Measurements from ENCODE around the gene IL12RB2. TPM values are rescaled to one million over a fixed set of nuclear protein-coding genes. Genes with fewer than 3 reads are reported as not detected.

IL12RB2 gene
- total RNA-seq, 1 experiment from 2014 or later, result not detected

GRCh38 chr1:67347688-67348472, 40.2 kb downstream of the IL12RB2 start:
- no peaks in the 10 kb centered on the region for H3K9me3 Mint-ChIP-seq (ENCODE audit: low read depth, unreplicated experiment)
- H3K36me3 Mint-ChIP-seq (ENCODE audit: insufficient read depth, unreplicated experiment), result peaks cover 4% of the 10 kb centered on the region
- H3K4me1 Mint-ChIP-seq (ENCODE audit: low read depth, unreplicated experiment), result no peaks in the 10 kb centered on the region
- TSS peak; percentile 19 for BruUV-seq (replicated peaks)
- no peak overlapping the region for H3K27ac Mint-ChIP-seq (ENCODE audit: unreplicated experiment)
- no peak overlapping the region for H3K4me3 Mint-ChIP-seq (ENCODE audit: low read depth, unreplicated experiment)
- peak; percentile 19 for DNase-seq
- no peaks in the 10 kb centered on the region for H3K27me3 Mint-ChIP-seq (ENCODE audit: unreplicated experiment)
- intact Hi-C loops (cut with micrococcal nuclease; ENCODE audit: unreplicated experiment), result loop anchor here (1.0 to 10.0 kb wide), 2 partner anchors 113 to 152 kb away; no protein-coding TSS in a partner anchor
- peak; percentile 41 for TF ChIP-seq CTCF (IDR thresholded peaks at IDR 0.05; ENCODE audit: unreplicated experiment)
- CTCF ChIA-PET, result interaction anchor here (0.6 to 2.6 kb wide), 2 partner anchors 10 to 153 kb away, joined by 5 to 8 read pairs; no protein-coding TSS in a partner anchor

- Mint-ChIP-seq H3K4me1 (ENCODE audit: low read depth, unreplicated experiment) (no peaks in the 10 kb centered on the region), H3K27me3 (ENCODE audit: unreplicated experiment) (no peaks in the 10 kb centered on the region), H3K27ac (ENCODE audit: unreplicated experiment) (no peak overlapping the region)
Measured at GRCh38 chr1:67348586-67349252, 41.0 kb downstream of the IL12RB2 start.

GRCh38 chr1:67350783-67351182, 43.1 kb downstream of the IL12RB2 start:
- peaks cover 4% of the 10 kb centered on the region for H3K36me3 Mint-ChIP-seq (ENCODE audit: insufficient read depth, unreplicated experiment)

More at GRCh38 chr1:67348586-67349252, 41.0 kb downstream of the IL12RB2 start:
- TF ChIP-seq CTCF (IDR thresholded peaks at IDR 0.05; ENCODE audit: unreplicated experiment), result no peak
- H3K36me3 Mint-ChIP-seq (ENCODE audit: insufficient read depth, unreplicated experiment), result peaks cover 4% of the 10 kb centered on the region
- DNase-seq, result no peak
- no peak overlapping the region for H3K4me3 Mint-ChIP-seq (ENCODE audit: low read depth, unreplicated experiment)
- no peaks in the 10 kb centered on the region for H3K9me3 Mint-ChIP-seq (ENCODE audit: low read depth, unreplicated experiment)
- CTCF ChIA-PET, result interaction anchor here (0.7 to 2.6 kb wide), 2 partner anchors 152 kb away, joined by 3 to 8 read pairs; no protein-coding TSS in a partner anchor
- no TSS peak for BruUV-seq (replicated peaks)
- intact Hi-C loops (cut with micrococcal nuclease; ENCODE audit: unreplicated experiment), result loop anchor here (10.0 kb wide), 1 partner anchor 114 kb away; no protein-coding TSS in a partner anchor

GRCh38 chr1:67352211-67352610, 44.5 kb downstream of the IL12RB2 start:
- intact Hi-C loops (cut with micrococcal nuclease; ENCODE audit: unreplicated experiment), result no loop called here
- no peak for TF ChIP-seq CTCF (IDR thresholded peaks at IDR 0.05; ENCODE audit: unreplicated experiment)
- BruUV-seq (replicated peaks), result no TSS peak
- Mint-ChIP-seq H3K9me3 (ENCODE audit: low read depth, unreplicated experiment) (no peaks in the 10 kb centered on the region), H3K36me3 (ENCODE audit: insufficient read depth, unreplicated experiment) (no peaks in the 10 kb centered on the region), H3K4me1 (ENCODE audit: low read depth, unreplicated experiment) (no peaks in the 10 kb centered on the region), H3K27ac (ENCODE audit: unreplicated experiment) (no peak overlapping the region), H3K27me3 (ENCODE audit: unreplicated experiment) (no peaks in the 10 kb centered on the region), H3K4me3 (ENCODE audit: low read depth, unreplicated experiment) (no peak overlapping the region)
- DNase-seq, result no peak
- CTCF ChIA-PET, result no interaction called here

More at GRCh38 chr1:67350783-67351182, 43.1 kb downstream of the IL12RB2 start:
- no peaks in the 10 kb centered on the region for H3K27me3 Mint-ChIP-seq (ENCODE audit: unreplicated experiment)
- no peak for TF ChIP-seq CTCF (IDR thresholded peaks at IDR 0.05; ENCODE audit: unreplicated experiment)
- no peak overlapping the region for H3K27ac Mint-ChIP-seq (ENCODE audit: unreplicated experiment)
- intact Hi-C loops (cut with micrococcal nuclease; ENCODE audit: unreplicated experiment), result no loop called here
- BruUV-seq (replicated peaks), result no TSS peak
- no peak overlapping the region for H3K4me3 Mint-ChIP-seq (ENCODE audit: low read depth, unreplicated experiment)
- H3K4me1 Mint-ChIP-seq (ENCODE audit: low read depth, unreplicated experiment), result no peaks in the 10 kb centered on the region
- H3K9me3 Mint-ChIP-seq (ENCODE audit: low read depth, unreplicated experiment), result no peaks in the 10 kb centered on the region
- CTCF ChIA-PET, result no interaction called here
- DNase-seq, result no peak
